ENCODE results near the gene SMTN. TPM values are rescaled to one million over a fixed set of nuclear protein-coding genes. Genes with fewer than 3 reads are reported as not detected.
"Not testable (repeated sequence)": the region's sequence is repeated elsewhere in the genome, so short reads cannot be mapped to it uniquely, and the experiment has no call there.

The SMTN gene
- total RNA-seq, 1 donor from 2014 or later = 51.7 TPM

GRCh38 chr22:31068970-31069369 lies 12.1 kb upstream of the SMTN start:
- Histone ChIP-seq H3K4me3 (ENCODE audit: low read depth, low read length) (no peak overlapping the region), H3K27me3 (ENCODE audit: control insufficient read depth, insufficient read depth, low read length) (no peaks in the 10 kb centered on the region), H3K36me3 (ENCODE audit: control insufficient read depth, insufficient read depth, low read length) (no peaks in the 10 kb centered on the region)
- TF ChIP-seq, protein P1, sequence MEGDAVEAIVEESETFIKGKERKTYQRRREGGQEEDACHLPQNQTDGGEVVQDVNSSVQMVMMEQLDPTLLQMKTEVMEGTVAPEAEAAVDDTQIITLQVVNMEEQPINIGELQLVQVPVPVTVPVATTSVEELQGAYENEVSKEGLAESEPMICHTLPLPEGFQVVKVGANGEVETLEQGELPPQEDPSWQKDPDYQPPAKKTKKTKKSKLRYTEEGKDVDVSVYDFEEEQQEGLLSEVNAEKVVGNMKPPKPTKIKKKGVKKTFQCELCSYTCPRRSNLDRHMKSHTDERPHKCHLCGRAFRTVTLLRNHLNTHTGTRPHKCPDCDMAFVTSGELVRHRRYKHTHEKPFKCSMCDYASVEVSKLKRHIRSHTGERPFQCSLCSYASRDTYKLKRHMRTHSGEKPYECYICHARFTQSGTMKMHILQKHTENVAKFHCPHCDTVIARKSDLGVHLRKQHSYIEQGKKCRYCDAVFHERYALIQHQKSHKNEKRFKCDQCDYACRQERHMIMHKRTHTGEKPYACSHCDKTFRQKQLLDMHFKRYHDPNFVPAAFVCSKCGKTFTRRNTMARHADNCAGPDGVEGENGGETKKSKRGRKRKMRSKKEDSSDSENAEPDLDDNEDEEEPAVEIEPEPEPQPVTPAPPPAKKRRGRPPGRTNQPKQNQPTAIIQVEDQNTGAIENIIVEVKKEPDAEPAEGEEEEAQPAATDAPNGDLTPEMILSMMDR (IDR thresholded peaks at IDR 0.05; ENCODE audit: insufficient read depth, low read length, poor library complexity, severe bottlenecking) = no peak
- DNase-seq (ENCODE audit: low read depth) = no peak

DNA sequence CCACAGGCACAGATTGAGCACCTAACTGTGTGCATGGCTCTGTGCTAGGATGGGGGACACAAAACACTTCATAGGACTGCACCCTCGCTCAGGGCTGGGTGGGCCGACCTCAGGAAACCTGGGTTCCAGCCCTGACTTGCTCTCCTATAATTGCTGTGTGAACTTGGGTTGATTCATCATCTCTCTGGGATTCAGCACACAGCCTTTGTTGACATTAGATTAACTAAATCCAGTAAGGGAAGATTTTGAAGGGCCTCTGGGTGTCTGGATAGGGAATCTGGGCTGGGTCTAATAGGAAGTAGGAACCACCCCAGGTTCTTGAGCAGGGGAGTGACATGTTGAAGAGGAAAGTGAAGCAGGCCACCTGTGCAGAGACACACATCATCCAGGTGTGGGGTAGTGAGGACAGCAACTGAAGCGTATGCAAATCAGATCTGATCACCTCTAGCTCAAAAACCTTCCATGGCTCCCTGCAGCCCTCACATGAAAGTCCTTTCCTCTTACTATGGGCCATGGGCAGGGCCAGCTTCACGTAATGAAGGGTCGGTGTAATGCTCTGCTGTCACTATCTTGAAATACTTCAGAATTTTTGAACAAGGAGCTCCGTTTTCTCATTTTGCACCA lies 11.3 kb upstream of the SMTN start:
- H3K27me3 ChIP-seq (ENCODE audit: control insufficient read depth, insufficient read depth, low read length); H3K36me3 ChIP-seq (ENCODE audit: control insufficient read depth, insufficient read depth, low read length); H3K4me3 ChIP-seq (ENCODE audit: low read depth, low read length); DNase-seq (ENCODE audit: low read depth): not testable (repeated sequence)

DNA sequence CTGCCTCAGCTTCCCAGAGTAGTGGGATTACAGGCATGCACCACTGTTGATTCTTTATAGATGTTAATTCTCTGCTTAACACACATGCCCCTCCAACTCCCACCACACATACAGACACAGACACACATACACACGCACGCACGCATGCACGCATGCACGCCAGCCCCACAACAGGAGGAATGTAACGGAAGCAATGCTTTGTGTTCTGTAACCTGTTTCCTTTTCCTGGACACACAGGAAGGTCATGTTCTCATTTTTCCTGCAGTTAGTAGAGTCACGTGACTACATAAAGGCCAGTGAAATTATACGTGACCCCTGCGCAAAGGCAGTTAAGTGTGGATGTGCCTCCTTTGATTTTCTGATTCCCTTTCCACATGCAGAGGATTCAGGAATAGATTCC lies 8.0 kb upstream of the SMTN start:
- not testable (repeated sequence) for H3K27me3 ChIP-seq (ENCODE audit: control insufficient read depth, insufficient read depth, low read length); H3K4me3 ChIP-seq (ENCODE audit: low read depth, low read length); DNase-seq (ENCODE audit: low read depth); H3K36me3 ChIP-seq (ENCODE audit: control insufficient read depth, insufficient read depth, low read length)

- H3K27me3 ChIP-seq (ENCODE audit: control insufficient read depth, insufficient read depth, low read length); DNase-seq (ENCODE audit: low read depth); H3K36me3 ChIP-seq (ENCODE audit: control insufficient read depth, insufficient read depth, low read length); H3K4me3 ChIP-seq (ENCODE audit: low read depth, low read length): not testable (repeated sequence)
Observed at GRCh38 chr22:31073545-31074145, 7.5 kb upstream of the SMTN start.

GRCh38 chr22:31075961-31076360 lies 5.2 kb upstream of the SMTN start:
- TF ChIP-seq, protein P1 (IDR thresholded peaks at IDR 0.05; ENCODE audit: insufficient read depth, low read length, poor library complexity, severe bottlenecking) = no peak
- Histone ChIP-seq H3K27me3 (ENCODE audit: control insufficient read depth, insufficient read depth, low read length) (no peaks in the 10 kb centered on the region), H3K4me3 (ENCODE audit: low read depth, low read length) (no peak overlapping the region), H3K36me3 (ENCODE audit: control insufficient read depth, insufficient read depth, low read length) (no peaks in the 10 kb centered on the region)
- DNase-seq (ENCODE audit: low read depth) = no peak

GRCh38 chr22:31077681-31078080 lies 3.4 kb upstream of the SMTN start:
- TF ChIP-seq, protein P1 (IDR thresholded peaks at IDR 0.05; ENCODE audit: insufficient read depth, low read length, poor library complexity, severe bottlenecking) = no peak
- no peak overlapping the region for H3K4me3 ChIP-seq (ENCODE audit: low read depth, low read length)
- no peaks in the 10 kb centered on the region for H3K36me3 ChIP-seq (ENCODE audit: control insufficient read depth, insufficient read depth, low read length)
- no peak for DNase-seq (ENCODE audit: low read depth)
- no peaks in the 10 kb centered on the region for H3K27me3 ChIP-seq (ENCODE audit: control insufficient read depth, insufficient read depth, low read length)

GRCh38 chr22:31078389-31078788 lies 2.7 kb upstream of the SMTN start:
- not testable (repeated sequence) for H3K27me3 ChIP-seq (ENCODE audit: control insufficient read depth, insufficient read depth, low read length); H3K4me3 ChIP-seq (ENCODE audit: low read depth, low read length); DNase-seq (ENCODE audit: low read depth); H3K36me3 ChIP-seq (ENCODE audit: control insufficient read depth, insufficient read depth, low read length)

DNA sequence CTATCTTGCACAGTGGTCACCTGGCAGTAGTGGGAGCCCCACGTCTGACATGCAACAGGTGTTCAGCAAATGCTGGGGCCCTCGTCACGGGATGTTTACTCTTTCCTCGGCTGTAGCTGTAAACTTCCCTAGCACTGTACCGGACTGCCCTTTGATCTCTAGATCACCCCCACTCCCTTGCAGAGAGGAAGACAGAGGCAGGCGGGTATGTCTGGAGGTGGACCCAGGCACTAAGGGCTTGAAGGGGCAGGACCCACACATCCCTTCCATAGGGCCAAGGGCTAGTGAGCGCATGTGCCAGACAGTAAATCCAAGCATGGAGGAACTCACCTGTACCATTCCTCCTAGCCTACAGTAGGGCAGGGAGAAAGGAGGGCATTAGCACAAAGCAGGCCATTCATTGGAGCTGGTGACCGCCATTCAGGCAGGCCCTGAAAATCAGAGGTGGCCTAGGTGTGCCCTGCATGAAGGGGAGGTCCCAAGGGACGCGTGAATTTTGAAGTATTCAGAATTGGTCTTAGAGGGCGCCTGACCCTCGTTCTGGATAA lies 1.9 kb upstream of the SMTN start:
- H3K27me3 ChIP-seq (ENCODE audit: control insufficient read depth, insufficient read depth, low read length) = no peaks in the 10 kb centered on the region
- H3K4me3 ChIP-seq (ENCODE audit: low read depth, low read length) = no peak overlapping the region
- no peak for DNase-seq (ENCODE audit: low read depth)
- H3K36me3 ChIP-seq (ENCODE audit: control insufficient read depth, insufficient read depth, low read length) = peaks cover 1% of the 10 kb centered on the region
- TF ChIP-seq, protein P1 (IDR thresholded peaks at IDR 0.05; ENCODE audit: insufficient read depth, low read length, poor library complexity, severe bottlenecking) = no peak
